ENCODE data around the gene MBNL2. TPM values are rescaled to one million over a fixed set of nuclear protein-coding genes. Genes with fewer than 3 reads are reported as not detected.
A peak's percentile ranks its signal among the peaks of the same experiment; 100 is the strongest.

Gene MBNL2
- total and polyA plus RNA-seq, 2 experiments from 2014 or later = 0.55 to 3.2 TPM

GRCh38 chr13:97194479-97194878, 27.7 kb upstream of the MBNL2 start:
- Mint-ChIP-seq H3K36me3 (ENCODE audit: low read depth) (no peaks in the 10 kb centered on the region), H3K9me3 (no peaks in the 10 kb centered on the region), H3K27me3 (ENCODE audit: insufficient read depth, low read depth, poor library complexity) (peaks cover 2% of the 10 kb centered on the region), H3K4me1 (peaks cover 27% of the 10 kb centered on the region), H3K27ac (no peak overlapping the region), H3K4me3 (no peak overlapping the region)
- Histone ChIP-seq H3K27ac (ENCODE audit: low read depth) (no peak overlapping the region), H3K4me1 (ENCODE audit: insufficient read depth) (peaks cover 7% of the 10 kb centered on the region; the same call in 1 of the 2 replicates), H2AFZ (no peak overlapping the region), H3K4me2 (no peak overlapping the region), H4K20me1 (replicated peaks; ENCODE audit: insufficient read depth) (no peaks in the 10 kb centered on the region; the same call in 1 of the 2 replicates), H3F3A (replicated peaks; ENCODE audit: low read depth) (no peaks in the 10 kb centered on the region), H3K27me3 (ENCODE audit: insufficient read depth) (no peaks in the 10 kb centered on the region), H3K9me2 (ENCODE audit: insufficient read depth) (peaks cover 14% of the 10 kb centered on the region; the same call in 1 of the 2 replicates), H3K4me3 (no peak overlapping the region), H3K36me3 (ENCODE audit: insufficient read depth) (no peaks in the 10 kb centered on the region), H3K79me2 (replicated peaks; ENCODE audit: insufficient read depth) (no peaks in the 10 kb centered on the region)
- TF ChIP-seq JUNB (IDR thresholded peaks at IDR 0.05; ENCODE audit: unreplicated experiment) (no peak), ZNF114 (CRISPR knock-in tag; IDR thresholded peaks at IDR 0.05) (no peak), ETS1 (IDR thresholded peaks at IDR 0.05) (no peak), NANOG (IDR thresholded peaks at IDR 0.05; ENCODE audit: borderline replicate concordance) (no peak), ZNF462 (CRISPR knock-in tag; IDR thresholded peaks at IDR 0.05) (no peak), EZH2phosphoT487 (IDR thresholded peaks at IDR 0.05; ENCODE audit: unreplicated experiment) (no peak), CTCF (conservative IDR thresholded peaks at IDR 0.05; ENCODE audit: low read depth in 2 of 2) (no peak), ZNF331 (CRISPR knock-in tag; IDR thresholded peaks at IDR 0.05; ENCODE audit: low read depth) (no peak), STAT1 (IDR thresholded peaks at IDR 0.05; ENCODE audit: unreplicated experiment) (no peak), CREB1 (CRISPR knock-in tag; IDR thresholded peaks at IDR 0.05; ENCODE audit: low read depth) (no peak), REST (IDR thresholded peaks at IDR 0.05; ENCODE audit: unreplicated experiment) (no peak), EZH2 (IDR thresholded peaks at IDR 0.05; ENCODE audit: low read depth, unreplicated experiment) (no peak), POLR2AphosphoS5 (IDR thresholded peaks at IDR 0.05; ENCODE audit: low read depth) (no peak)
- ATAC-seq (no peak), DNase-seq (ENCODE audit: low spot score) (peak; percentile 43)
